Measurements from ENCODE around the gene MYBPC1.
"Not testable (repeated sequence)": the region's sequence is repeated elsewhere in the genome, so short reads cannot be mapped to it uniquely, and the experiment has no call there.

MYBPC1 gene

DNA sequence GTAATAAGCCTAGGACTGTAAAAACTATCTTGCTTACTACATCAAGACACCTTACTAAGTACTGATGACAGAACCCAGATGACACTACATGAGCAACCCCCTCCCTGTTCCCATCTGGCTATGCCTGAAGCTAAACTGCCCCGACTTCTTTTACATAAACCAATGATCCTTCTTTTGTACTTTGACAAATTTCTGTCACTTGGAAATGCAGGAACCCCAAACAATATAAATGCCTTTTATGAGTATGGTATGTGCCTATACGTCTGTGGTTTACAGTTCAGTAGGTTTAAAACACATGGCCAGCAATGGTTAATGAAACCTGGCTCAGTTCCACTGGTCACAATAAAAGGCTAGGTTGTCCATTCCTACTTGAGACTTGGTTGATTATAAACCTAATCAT is 138.4 kb downstream of the MYBPC1 start:
- no peak for DNase-seq (ENCODE audit: low read depth, low spot score)

DNA sequence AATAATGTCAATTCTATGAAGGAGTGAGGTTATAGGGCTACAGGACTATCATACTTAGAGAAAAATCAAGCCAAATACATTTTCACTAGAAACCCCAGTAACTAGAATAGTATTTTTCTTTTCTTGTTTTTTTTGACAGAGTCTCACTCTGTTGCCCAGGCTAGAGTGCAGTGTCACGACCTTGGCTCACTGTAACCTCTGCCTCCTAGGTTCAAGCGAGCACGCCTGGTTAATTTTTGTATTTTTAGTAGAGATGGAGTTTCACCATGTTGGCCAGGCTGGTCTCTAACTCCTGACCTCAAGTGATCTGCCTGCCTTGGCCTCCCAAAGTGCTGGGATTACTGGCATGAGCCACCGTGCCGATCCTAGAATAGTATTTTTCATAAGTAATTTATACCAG is 139.7 kb downstream of the MYBPC1 start:
- DNase-seq (ENCODE audit: low read depth, low spot score) = not testable (repeated sequence)

Data from astrocyte of the hippocampus (primary cell).